CD4-positive, alpha-beta T cell treated with Interleukin-17A for 4 hours (primary cell): ENCODE measurements around the gene BCR.
A peak's percentile ranks its signal among the peaks of the same experiment; 100 is the strongest.

Experiments used
- DNase-seq: peaks from one replicate; pipeline ENCODE4 v3.0.0-alpha.2; 2020; ENCODE audit warnings: mixed read lengths

Gene BCR

DNA sequence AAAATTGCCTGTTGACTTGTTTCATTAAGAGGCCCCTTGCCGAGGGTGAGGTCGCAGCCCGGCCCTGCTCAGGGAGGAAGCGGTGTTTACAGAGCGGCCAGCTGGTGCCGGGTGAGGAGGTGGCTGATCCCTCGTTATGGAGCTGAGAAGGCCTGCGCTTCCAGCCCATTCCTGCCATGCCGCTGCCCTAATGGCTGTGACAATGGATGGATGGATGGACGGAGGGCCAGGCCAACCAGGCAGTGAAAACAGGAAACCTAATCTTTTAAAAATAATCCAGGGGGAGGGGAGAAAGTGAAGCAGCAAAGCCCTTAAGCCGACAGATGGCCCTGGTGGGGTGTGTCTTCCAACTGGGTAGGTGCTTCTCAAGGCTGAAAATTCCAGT lies 38.5 kb downstream of the BCR start:
- DNase-seq: peak; percentile 37

DNA sequence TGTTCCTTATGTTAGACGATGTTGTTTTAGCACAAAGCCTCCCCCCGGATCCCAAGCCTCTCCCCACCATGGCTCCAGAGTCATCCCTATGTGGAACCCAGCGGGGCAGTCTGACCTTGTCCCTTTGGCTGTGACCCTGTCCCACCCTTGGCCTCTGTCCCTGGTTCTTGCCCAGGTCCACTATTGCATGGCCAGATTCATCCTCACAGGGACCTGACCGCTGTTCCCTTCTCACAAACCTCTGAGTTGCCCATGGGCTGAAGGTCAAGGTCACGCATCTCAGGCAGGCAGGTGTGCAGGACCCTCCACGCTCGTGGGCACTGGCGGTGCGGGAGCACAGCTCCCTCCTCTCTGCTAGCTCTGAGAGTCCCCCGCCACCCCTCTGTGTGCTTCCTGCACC lies 39.0 kb downstream of the BCR start:
- no peak for DNase-seq

DNA sequence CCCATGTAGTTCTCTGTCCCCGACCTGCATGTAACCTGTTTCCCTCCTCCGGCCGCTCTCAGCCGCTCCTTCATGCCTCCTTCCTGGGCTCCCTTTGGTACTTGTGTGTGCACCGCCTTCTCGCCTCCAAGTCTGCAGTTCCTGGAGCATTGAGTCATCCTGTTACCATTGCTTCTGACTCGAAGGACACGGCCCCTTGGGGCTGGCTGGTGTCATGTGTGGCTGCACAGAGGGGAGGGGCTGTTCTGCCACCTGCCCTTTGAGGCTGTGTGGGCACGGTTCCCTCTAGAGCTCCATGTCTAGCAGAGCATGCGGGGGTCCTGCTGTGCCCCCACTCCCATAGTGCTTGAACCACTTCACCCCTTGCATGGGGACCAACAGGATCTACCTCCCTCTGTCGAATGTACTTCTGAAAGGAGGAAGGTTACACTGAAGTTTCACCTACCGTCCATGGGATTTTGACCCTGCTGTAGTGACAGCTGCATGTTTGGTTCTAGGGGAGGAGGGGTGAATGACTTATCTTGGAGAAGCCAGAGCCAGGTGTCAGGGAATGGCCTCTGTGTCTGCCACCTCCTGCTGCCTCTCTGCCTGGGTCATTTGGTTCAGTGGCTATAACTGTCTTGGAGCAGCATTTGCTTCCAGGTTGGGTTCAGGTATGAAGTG lies 39.6 kb downstream of the BCR start:
- DNase-seq: peak; percentile 72

DNA sequence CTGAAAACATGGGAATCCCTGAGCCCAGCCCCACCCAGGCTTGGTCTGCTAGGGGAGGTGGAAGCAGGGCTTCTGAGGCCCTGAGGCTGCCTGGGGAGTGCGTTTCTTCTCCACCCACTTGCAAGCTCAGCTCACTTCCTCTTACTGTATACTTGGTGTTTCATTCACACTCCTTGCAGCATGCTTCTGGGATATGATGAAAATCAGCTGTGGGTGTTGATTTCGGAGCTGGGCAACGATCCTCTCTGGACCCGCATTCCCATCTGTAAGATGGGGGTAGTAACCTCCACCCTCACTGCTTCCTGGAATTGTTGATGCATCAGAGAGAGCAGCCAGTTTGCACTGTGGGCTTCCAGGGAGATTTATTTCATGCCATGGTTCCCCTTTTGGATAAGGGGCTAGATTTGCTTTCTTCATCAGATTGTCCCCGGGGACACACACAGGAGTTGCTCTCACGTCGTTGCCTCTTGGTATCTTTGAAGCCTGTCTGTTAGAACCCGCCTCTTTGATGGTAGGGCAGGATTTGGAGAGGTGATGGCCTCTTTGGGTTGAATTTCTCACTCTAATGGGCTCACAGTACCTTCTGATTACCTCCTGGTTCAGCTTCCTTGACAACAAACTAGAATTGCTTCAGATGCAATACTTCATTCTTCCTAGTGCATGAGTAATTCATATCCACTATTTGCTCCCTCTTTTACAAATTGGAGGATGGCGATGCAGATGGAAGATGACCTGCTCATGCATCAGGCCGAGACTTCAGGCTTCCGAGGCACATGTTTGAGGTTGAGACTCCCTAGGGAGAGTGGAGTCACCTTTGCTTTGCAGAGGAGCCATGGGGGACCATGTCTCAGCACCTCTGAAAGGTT lies 40.4 kb downstream of the BCR start:
- DNase-seq: peak; percentile 55

DNA sequence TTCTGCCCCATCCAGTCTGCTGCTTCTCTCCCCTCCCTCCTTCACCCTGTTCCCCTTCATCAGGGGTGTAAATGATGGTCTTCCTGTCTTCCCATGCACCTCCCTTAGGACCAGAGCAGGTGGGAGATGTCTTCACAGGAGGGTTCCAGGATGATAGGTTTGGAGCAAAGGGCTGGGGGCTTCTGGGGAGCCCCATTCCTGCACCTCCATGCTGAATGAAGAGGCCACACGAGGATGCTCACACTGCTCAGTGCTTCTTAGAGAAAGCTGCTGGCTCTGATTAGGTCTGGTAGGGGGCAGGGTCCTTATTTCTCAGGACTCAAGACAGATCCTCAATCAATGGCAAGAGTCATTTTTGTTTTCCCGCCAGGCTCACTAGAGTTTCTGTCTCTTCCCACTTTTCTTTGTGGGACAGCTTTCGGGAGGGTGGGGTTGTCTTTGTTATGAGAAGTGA lies 41.1 kb downstream of the BCR start:
- no peak for DNase-seq

DNA sequence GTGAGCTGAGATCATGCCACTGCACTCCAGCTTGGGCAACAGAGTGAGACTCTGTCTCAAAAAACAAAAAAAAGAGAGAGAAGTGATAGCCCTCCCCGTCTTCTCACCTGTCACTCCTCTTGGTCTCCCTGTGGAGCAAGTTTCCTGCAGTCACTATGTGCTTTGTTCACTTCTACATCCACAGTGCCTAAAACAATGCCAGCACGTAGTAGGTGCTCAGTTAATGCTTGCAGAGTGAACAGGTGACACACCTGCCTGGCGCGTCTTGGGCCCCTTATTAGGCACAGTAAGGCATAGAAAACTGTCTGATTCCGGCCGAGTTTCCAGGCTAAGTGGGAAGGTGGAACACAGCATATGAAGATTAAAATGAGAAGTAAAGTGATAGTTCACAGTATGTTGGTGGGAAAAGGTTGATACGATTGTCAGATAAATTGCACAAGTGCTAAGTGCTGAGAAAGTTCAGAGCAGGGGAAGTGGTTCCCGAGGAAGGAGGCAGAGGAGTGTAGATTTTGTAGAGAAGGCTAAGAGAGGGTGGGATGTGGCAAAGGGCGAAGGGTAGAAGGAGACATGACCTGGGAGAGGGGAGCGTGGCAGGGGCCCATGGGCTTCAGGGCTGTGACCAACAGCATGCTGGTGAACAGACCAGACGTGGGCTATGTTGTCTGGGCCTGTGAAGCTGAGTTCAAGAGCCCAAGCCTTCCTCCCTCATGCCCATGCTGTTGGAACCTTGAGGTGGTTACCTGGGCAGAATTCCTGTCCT lies 41.9 kb downstream of the BCR start:
- no peak for DNase-seq

DNA sequence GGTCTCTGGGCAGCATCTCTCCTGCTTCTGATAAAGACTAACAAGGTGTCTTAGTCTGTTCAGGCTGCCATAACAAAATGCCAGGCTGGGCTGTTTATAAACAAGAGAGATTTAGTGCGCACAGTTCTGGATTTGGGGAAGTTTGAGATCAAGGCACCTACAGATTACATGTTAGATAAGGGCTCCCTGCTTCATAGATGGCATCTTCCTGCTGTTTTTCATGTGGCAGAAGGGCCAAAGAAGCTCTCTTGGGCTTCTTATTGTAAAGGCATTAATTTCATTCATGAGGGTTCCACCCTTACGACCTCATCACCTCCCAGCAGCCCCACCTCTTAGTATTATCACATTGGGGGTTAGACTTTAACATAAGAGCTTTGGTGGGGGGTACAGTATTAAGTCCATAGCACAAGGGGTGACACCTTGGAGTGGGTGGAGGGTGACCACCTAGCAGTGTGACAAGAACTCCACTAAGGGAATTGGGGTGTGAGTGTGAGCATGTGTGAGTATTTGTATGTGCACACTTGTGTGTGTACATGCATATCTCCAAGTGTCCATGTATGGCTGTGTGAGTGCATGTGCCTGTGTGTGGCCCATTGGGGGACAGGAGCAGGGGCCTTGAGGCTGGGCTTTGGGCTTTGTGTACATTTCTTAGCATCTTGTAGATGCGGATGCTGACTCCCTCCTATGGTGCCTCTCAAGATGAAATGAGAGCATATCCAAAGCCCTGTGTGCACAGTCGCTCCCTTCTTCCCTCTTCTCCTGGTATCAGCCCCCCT lies 42.7 kb downstream of the BCR start:
- no peak for DNase-seq

DNA sequence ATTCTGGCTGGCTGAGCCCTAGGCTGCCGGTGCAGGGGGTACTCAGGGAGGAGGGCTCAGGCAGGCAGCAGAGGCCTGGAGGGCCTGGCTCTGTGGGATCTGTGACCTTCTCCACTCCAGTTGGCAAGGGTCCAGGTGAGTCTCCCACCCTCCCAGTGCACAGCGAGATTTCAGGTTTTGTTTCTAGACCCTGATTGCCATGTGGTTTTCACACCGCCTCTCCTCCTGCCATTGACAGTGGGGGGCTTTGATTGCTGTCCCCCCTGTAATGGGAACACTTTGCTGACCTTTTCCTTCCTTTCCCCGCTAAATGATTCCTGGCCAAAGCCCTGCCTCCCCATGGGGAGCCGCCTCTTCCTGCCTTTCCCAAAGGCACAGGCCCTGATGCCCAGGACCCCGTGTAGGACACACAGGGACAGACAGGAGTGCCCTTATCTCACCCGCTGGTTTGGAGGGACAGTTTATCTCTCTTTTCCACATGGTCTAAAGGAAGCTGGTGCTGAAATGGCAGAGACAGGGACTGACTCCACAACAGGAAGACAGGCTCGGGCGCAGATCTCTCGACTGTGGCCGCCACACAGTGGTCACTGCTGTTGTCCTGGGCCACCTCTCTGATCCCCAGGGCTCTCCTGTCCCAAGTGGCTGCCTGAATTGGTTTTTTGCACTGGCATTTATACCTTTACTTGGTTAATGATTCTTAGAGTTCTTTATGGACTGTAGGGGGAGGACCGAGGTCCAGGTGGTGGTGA lies 43.4 kb downstream of the BCR start:
- DNase-seq: no peak

DNA sequence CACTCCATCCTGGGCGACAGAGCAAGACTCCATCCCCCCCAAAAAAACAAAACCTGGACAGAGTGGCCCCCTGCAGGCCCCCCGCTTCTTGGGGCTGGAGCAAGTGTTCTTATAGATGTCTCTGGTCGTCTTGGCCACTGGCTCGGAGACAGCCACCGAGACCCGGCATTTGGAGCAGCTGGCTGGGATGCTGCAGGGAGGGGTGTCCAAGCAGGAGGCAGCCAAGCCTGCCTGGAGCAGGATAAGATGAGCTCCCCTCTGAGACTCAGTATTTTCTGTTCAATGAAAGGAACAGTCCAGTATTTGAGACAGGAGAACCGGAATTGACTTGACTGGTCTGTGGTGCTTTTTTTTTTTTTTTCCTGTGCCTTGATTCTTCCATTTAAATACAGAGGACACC lies 44.5 kb downstream of the BCR start:
- DNase-seq: no peak

DNA sequence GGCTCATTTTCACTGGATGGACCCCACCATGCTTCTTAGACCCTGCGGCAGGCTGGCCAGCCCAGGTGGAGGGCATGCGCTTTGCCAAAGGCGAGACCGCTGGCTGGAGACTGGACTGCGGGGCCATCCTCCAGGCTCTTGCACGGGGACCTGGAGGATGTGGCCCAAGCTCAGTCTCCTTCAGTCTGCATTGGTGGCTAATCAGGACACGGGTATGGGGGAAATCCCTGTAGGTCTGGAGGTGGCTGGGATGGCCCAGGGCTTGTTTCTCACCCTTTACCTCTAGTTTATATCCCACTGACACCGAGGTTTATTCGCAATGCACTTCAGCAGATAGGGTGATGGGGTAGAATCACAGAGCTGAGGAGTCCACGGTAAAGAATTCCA lies 45.0 kb downstream of the BCR start:
- DNase-seq: no peak

DNA sequence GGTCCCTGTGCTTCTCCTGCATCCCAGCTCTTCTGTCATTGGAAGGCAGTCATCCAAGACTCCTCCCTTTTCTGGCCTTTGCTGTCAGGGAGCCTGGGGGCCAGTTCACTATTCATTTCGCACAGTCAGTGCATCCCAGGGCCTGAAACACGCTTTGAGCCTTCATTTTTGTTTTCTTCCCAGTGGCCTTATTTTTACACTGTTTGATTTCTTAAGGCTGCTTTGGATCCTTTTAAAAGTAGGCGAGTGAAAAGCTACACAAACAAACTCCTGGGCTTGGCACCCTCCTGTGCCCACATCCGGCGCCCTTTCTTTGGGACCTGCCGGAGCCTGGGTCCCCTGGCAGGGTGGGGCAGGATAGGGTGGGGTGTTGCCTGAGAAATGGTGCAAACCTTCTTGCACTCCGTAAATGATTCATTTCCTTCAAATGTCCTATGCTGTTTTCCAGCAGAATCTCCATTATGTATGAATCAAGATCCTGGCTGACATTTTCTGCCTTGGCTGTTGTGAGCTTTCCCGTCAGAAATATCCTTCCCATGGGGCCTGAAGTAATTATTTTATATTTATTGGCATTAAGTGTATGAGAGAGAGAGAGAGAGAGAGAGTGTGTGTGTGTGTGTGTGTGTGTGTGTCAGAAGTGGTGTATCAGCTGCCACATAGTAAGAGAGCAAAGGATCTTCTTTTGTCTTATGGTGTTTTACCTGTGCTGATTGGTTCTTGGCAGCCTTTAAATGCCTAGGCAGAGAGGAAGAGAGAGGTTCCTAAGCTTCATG lies 45.6 kb downstream of the BCR start:
- DNase-seq: peak; percentile 78

DNA sequence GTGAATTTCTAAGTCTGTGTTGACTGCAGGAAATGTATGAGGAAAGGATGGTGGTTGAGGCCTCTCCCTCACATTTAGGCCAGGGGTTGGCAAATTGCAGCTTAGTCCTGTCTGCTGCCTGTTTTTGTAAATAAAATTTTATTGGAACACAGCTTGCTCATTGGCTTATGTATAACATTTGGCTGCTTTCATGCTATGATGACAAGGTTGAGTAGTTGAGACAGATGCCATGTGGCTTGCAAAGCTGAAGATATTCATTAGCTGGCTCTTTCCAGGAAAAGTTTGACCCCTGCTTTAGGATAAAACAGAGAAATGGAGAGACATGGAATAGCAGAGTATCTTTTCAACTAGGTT lies 46.2 kb downstream of the BCR start:
- no peak for DNase-seq

DNA sequence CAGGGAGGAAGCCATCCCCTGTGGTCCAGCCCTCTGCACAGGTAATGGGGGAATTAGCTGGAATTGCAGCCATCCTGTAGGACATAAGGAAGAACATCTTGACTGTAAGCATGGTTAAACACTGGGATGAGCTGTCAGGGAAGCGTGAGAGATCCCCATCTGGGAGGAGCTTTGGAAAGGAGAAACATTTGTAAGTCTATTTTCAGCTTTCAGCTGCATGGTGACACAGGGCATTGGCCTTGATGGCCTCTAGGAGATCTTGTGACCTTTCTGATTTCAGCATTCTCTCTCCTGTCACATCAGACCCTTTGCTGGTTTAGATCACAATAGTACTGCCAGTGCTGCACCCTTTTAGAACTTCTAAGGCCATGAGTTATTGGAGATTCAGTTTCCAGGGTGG lies 47.1 kb downstream of the BCR start:
- DNase-seq: no peak

DNA sequence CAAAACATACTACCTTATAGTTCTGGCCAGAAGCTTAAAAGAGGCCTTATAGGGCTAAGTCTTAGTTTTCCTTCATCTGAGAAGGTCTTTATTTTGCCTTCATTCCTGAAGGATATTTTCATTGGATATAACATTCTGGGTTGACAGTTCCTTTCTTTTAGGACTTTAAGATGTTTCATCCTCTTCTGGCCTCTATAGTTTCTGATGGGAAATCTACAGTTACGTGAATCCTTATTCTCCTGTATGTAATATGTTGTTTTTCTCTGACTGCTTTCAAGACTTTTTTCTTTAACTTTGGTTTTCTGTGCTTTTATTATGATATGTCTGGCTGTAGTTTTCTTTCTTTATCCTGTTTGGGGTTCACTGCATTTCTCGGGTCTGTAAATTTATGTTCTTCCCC lies 48.2 kb downstream of the BCR start:
- no peak for DNase-seq

DNA sequence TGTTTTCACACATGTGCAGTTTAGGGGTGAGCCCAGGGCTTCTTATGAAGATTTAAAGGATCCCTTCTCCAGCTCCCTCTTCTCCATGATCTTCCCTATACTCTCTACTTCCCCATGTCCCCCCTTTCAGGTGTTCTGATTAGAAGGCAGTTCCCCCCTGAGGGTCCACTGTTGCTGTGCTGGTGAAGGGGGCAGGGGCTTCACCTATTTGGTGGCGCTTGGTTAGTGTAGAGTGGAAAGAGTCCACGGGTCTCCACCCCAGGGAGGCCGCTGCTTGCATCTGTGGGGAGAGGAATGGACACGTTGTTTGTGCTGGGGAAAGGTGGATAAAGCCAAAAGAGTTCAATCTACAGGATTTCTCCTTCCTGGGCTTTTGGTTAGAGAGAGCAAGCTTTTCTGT lies 49.3 kb downstream of the BCR start:
- no peak for DNase-seq

DNA sequence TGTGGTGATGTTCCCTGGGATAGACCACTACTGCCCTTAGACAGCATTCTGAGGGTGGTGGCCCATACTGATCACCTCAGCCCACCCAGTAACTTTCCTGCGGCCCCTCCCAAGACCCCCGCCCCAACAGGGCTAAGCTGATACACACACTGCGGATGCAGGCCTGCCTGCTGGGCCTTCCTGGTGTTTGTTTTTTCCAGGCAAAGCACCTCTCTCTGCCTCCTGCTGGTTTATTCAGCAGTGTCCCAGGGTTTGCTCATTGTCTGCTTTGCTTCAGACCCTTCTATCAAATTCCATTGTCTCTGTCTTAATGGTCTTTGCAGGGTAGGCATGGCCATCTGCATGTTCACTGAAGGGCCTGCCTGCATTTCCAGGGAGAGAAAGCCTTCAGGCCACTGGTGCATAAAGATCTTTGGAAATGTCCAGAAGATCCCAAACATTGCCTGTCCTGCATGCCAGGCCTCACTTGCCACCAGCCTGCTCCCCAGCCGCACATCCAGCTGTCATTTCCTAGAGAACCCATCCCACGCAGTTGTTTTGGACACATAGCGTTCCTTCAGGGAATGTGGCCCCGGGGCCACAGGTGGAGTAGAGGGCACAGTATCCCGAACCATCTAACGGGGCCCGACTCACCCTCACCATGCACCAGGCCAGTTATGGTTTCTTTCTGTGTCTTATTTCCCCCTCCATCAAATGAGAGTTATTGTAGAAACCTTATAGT lies 50.2 kb downstream of the BCR start:
- no peak for DNase-seq

DNA sequence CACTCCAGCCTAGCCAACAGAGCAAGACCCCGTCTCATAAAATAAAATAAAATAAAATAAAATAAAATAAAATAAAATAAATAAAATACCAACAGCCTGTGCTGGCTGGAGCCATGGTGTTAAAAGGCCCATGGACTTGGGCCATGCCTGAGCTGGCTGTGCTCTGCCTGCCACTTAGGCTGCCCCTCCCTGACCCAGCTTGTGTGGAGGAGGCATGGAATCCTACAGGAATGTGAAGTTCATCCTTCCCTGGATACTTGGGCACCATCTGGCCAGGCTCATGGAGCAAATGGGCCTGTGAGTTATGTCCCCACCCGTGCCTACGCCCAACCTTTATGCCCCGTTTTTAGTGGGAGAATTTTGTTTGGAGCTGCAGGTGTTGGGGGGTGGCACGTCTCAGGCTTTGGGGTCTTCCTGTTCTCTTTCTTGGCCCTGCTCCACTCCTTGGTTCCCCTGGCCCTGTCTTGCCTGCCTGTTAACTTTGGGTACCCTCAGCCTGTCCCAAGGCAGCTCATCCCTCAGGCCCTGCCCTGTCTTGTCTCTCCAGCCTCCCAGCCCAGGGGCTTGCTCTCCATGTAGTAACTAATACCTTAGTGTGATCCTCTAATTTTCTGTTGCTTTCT lies 51.3 kb downstream of the BCR start:
- DNase-seq: no peak

DNA sequence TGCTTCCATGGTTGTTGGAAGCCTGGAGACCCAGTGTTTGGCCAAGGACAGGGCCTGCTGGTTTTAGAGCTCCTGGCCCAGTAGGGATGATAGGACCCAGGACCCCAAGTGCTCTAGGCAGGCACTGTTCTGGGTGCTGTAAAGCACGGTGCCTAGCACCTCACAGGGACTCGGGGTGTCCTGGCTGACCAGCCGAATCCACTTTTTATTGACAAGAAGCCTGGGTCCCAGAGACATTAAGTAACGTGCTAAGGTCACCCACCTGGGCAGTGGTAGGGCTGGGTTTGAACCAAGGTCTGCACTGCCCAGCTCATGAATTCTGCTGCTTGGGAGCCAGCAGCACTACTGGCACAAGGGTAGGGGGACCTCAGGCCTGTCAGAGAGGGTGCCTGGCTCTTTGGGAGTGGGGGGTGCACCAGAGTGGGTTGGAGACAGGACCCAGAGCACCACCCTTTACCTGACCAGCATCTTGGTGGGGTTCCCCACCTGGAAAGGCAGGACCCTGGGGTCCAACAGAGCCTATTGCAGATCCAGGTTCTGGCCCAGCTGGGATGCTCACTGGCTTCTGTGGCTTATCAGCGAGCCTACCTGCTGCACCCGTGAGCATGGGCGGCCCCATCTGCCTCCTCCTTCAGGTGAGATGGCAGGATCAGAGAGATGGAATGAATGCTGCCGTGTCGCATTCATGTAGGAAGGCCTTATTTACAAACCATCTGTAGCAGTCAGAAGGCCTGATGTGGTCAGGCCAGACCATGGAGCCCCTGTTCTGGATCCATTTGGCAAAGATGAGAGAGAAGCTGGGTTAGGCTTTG lies 52.0 kb downstream of the BCR start:
- DNase-seq: no peak

DNA sequence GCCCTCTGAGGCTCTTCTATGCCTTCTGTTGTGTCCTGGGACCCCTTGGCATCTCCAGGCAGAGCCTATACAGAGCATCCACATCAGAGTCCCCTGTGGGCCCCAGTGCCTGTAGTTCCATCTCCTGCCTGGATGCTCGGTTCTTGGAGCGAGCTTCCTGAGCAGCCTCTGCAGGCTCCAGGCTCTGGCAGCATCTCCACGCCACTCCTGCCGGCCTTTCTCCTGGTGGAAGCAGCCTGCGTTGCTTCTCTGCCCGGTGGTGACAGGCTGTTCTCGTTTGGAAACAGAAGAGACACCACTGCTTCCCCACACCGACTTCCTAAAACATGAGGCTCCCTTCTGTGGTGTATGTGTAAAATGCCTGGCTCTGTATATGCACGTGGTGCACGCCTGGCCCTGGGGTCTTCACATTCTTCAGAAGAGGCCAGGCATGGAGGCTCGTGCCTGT lies 52.8 kb downstream of the BCR start:
- no peak for DNase-seq
